Fibroblast of the aortic adventitia (primary cell): ENCODE data around the gene DRAM1. TPM values are rescaled to one million over a fixed set of nuclear protein-coding genes. Genes with fewer than 3 reads are reported as not detected.

Experiments used
- DNase-seq: peaks from one replicate; pipeline ENCODE4 v3.0.0-alpha.2; 2010; ENCODE audit warnings: low read depth
- H3K4me3 ChIP-seq: 2 replicates; pipeline ENCODE4 v1.5.1; 2011; ENCODE audit warnings: low read depth, mild to moderate bottlenecking, control low read depth, low read length, moderate library complexity
- small RNA-seq: library from RNA; depleted of rRNA; stranded (forward); fragments of <200 nt; gene quantifications from one replicate; pipeline ENCODE3, GENCODE V24; 2012
- total RNA-seq: library from RNA; depleted of rRNA; stranded (reverse); fragments of >200 nt; gene quantifications from 2 replicates; pipeline ENCODE4 v1.2.3, GENCODE V29; 2012; ENCODE audit warnings: low replicate concordance
- TF ChIP-seq, protein P1 (sequence below): IDR thresholded peaks from 2 replicates; pipeline ENCODE4 v1.5.1; 2011; ENCODE audit warnings: mild to moderate bottlenecking, low read length, control low read depth, inconsistent platforms; ENCODE audit not compliant: insufficient read depth

DRAM1 gene
- total RNA-seq, 1 donor: 18.1 TPM

DNA sequence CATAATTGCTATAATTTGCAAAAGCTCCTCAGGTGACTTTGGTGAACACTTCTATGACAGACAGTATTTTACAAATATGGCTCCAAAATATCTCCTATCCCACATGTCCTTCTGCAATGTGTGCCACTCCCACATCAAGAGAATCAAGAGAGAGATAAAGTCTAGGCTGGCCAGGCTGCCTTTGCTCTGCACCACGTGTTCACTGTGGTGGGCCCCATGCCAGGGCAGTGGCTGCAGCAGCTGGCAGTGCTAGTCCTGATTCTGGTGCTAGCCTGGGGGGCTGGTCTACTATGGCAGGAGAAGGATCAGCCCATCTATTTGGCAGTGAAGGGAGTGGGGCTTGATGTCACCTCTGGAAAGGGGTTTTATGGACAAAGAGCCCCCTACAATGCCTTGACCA lies 86.3 kb downstream of the DRAM1 start:
- H3K4me3 ChIP-seq: no peak overlapping the region
- TF ChIP-seq, protein P1, sequence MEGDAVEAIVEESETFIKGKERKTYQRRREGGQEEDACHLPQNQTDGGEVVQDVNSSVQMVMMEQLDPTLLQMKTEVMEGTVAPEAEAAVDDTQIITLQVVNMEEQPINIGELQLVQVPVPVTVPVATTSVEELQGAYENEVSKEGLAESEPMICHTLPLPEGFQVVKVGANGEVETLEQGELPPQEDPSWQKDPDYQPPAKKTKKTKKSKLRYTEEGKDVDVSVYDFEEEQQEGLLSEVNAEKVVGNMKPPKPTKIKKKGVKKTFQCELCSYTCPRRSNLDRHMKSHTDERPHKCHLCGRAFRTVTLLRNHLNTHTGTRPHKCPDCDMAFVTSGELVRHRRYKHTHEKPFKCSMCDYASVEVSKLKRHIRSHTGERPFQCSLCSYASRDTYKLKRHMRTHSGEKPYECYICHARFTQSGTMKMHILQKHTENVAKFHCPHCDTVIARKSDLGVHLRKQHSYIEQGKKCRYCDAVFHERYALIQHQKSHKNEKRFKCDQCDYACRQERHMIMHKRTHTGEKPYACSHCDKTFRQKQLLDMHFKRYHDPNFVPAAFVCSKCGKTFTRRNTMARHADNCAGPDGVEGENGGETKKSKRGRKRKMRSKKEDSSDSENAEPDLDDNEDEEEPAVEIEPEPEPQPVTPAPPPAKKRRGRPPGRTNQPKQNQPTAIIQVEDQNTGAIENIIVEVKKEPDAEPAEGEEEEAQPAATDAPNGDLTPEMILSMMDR: no peak
- no peak for DNase-seq

DNA sequence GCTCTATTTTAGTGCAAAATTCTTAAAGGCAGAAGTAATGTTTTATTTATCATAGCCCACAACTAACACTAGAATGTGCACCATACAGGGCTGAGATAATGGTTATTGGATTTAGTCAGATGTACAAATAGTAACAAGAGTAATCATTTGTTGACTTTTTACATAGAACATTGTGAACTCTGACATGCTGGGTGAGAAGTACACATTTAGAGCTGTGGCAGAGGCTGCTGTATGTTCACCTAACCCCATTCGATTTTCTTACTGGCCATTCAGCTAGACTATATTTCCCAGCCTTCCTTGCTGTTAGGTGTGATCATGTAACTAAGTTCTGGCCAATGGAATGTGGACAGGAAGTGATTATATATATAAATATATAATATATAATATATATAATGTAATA lies 89.1 kb downstream of the DRAM1 start:
- TF ChIP-seq, protein P1: no peak
- H3K4me3 ChIP-seq: no peak overlapping the region
- DNase-seq: no peak

GRCh38 chr12:101967506-101967905 lies 90.1 kb downstream of the DRAM1 start:
- DNase-seq: no peak
- TF ChIP-seq, protein P1: no peak
- no peak overlapping the region for H3K4me3 ChIP-seq

DNA sequence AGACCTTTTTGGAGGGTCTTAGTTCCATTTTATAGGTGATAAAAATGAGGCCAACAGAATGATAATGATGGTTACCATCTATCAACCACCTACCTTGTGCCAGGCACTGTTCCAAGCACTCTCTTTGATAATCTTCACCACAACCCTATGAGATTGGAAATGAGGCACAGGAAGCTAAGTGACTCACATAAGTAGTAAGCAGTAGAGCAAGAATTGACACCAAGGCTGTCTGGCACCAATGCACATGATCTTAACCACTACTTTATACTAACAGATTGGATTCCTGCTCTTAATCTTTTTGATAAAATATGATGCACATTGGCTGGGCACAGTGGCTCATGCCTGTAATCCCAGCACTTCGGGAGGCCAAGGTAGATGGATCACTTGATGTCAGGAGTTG lies 91.4 kb downstream of the DRAM1 start:
- no peak overlapping the region for H3K4me3 ChIP-seq
- DNase-seq: peak; percentile 57
- TF ChIP-seq, protein P1: no peak

Small RNAs within 50 kb of the gene (small RNA-seq; reads per million reads assigned to genes)
- gene RNA5SP369 (not detected), gene RNU6-1183P (not detected)

Other genes starting within 250 kb of the DRAM1 start
- 14.4 and 27.4 TPM in 2 replicates for gene CHPT1, start 179.9 kb upstream of the DRAM1 start, total RNA-seq
- gene SYCP3, start 138.1 kb upstream of the DRAM1 start, total RNA-seq: 0.18 and 0.82 TPM in 2 replicates
- gene GNPTAB, start 46.6 kb upstream of the DRAM1 start, total RNA-seq: 31.5 and 38.3 TPM in 2 replicates
- gene WASHC3, start 184.4 kb downstream of the DRAM1 start, total RNA-seq: 58.5 and 141 TPM in 2 replicates
- gene NUP37, start 242.5 kb downstream of the DRAM1 start, total RNA-seq: 29.8 and 36.2 TPM in 2 replicates
- gene PARPBP, start 242.6 kb downstream of the DRAM1 start, total RNA-seq: 4.1 and 15.8 TPM in 2 replicates